GM13977 (cell line): ENCODE results near the gene PSMD1.

Experiments
- DNase-seq: peaks from one replicate; pipeline ENCODE4 v3.0.0; 2012; ENCODE audit warnings: low spot score
- CTCF ChIP-seq: IDR thresholded peaks from 2 replicates; pipeline ENCODE4 v1.5.1; 2012; ENCODE audit warnings: mild to moderate bottlenecking, control low read depth; ENCODE audit not compliant: insufficient read depth; ENCODE audit errors: extremely low read depth, missing control alignments
- in situ Hi-C: fragments of 300-500 bp; cut with MboI; formaldehyde crosslinking; loops from one replicate; pipeline ENCODE4 v1.12.0; 2022; ENCODE audit warnings: low sequenced_read_pairs, low pct_unique_long_range_greater_than_20kb, mixed read lengths, inconsistent platforms; ENCODE audit not compliant: unreplicated experiment

PSMD1 gene

DNA sequence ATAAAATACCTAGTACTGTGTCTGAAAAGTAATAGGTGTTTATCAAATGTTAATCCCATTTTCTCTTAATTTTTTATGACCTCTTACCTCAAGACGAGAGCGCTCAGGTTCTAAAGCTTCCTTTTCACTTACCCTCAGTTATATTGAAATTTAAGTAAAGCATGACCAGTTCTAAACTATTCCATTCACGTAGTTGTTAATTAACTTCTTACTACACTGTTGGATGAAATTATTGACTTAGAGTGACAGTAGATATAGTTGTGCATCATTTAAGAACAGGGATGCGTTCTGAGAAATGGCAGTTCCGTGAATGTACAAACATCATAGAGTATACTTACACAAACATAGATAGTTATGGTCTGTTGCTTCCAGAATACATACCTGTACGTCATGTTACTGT is 88.2 kb downstream of the PSMD1 start:
- no peak for DNase-seq
- in situ Hi-C loops, result no loop called here
- no peak for TF ChIP-seq CTCF

GRCh38 chr2:231146665-231147064 is 90.0 kb downstream of the PSMD1 start:
- no peak for TF ChIP-seq CTCF

GRCh38 chr2:231152800-231153557 is 96.3 kb downstream of the PSMD1 start:
- no peak for DNase-seq
- in situ Hi-C loops, result no loop called here
- no peak for TF ChIP-seq CTCF

More at GRCh38 chr2:231146665-231147064, 90.0 kb downstream of the PSMD1 start:
- no peak for DNase-seq
- in situ Hi-C loops, result no loop called here

- no peak for TF ChIP-seq CTCF
- in situ Hi-C loops, result no loop called here
- no peak for DNase-seq
Measured at GRCh38 chr2:231159306-231159705, 102.6 kb downstream of the PSMD1 start.

DNA sequence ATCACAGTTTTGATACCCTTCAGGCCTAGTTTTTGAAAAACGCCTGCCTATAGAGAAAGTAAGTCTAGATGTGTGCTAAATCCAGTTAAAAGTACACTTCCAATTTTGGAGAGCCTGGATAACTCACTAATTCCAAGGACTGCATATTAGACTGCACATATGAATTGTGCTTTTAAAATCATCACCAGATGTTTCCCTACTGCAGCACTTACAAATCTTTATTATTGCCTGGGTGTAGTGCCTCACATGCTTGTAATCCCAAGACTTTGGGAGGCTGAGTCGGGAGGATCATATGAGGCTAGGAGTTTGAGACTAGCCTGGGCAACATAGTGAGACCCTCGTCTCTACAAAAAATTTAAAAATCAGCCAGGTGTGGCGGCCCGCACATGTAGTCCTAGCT is 104.0 kb downstream of the PSMD1 start:
- in situ Hi-C loops, result no loop called here
- no peak for TF ChIP-seq CTCF
- no peak for DNase-seq

DNA sequence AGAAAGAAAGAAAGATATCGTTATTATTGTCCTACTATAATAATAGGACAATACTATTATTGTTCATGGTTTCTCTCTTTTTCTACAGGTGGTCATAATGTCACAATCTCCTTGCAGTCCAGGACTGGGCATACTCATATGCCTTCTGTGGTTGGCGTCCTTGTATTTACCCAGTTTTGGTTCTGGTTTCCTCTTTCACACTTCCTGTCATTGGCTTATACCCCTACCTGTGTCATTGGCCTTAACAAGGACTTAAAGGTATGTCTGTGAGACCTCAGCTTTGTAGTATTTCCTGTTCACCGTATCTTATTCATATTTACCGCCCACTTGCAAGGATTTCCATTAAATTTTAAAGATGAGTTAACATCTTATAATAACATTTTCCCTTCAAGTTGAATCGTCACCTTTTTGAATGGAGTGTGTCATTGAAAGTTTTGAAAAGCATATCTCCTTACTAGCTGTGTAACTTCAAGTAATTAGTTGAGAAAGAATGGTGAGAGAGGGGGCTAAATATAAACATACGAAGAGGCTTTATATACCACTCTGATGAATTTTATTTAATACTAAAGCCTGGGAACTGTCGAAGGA is 104.7 kb downstream of the PSMD1 start:
- DNase-seq, result no peak
- no peak for TF ChIP-seq CTCF
- in situ Hi-C loops, result no loop called here

GRCh38 chr2:231161877-231162329 is 105.2 kb downstream of the PSMD1 start:
- no peak for DNase-seq
- in situ Hi-C loops, result no loop called here
- TF ChIP-seq CTCF, result no peak
